ENCODE data around the gene PAGE4.

- TF ChIP-seq EGR1 (IDR thresholded peaks at IDR 0.05; ENCODE audit: low read depth in 2 of 2) (no peak), JUND (IDR thresholded peaks at IDR 0.05) (no peak), YY1 (IDR thresholded peaks at IDR 0.05) (peak; percentile 67), CTCF (IDR thresholded peaks at IDR 0.05; ENCODE audit: low read depth, low read length, missing input control) (no peak), SP1 (IDR thresholded peaks at IDR 0.05) (peak; percentile 62), GABPA (IDR thresholded peaks at IDR 0.05 in 1 of 2, conservative IDR thresholded peaks at IDR 0.05 in 1 of 2) (peak in 1 of 2 donors; percentile 43)
These were observed 48.4 kb downstream of the PAGE4 start for GRCh38 chrX:49877397-49878101.
